Skeletal muscle satellite cell (primary cell): ENCODE measurements around the gene DNAH1.
A peak's percentile ranks its signal among the peaks of the same experiment; 100 is the strongest.

Experiments
- H3K27me3 ChIP-seq: 2 replicates; pipeline ENCODE4 v1.7.0; 2013; ENCODE audit warnings: low read length; ENCODE audit not compliant: control insufficient read depth, insufficient read depth
- H3K36me3 ChIP-seq: 2 replicates; pipeline ENCODE4 v1.7.0; 2013; ENCODE audit warnings: mild to moderate bottlenecking, control low read depth, low read length; ENCODE audit not compliant: insufficient read depth
- H3K4me1 ChIP-seq: 2 replicates; pipeline ENCODE4 v1.7.0; 2013; ENCODE audit warnings: low read length; ENCODE audit not compliant: control insufficient read depth, insufficient read depth
- H3K4me2 ChIP-seq: 2 replicates; pipeline ENCODE4 v1.7.0; 2013; ENCODE audit warnings: mild to moderate bottlenecking, low read length
- H3K4me3 ChIP-seq: 2 replicates; pipeline ENCODE4 v1.7.0; 2013; ENCODE audit warnings: low read length
- H3K9ac ChIP-seq: 2 replicates; pipeline ENCODE4 v1.7.0; 2013; ENCODE audit warnings: mild to moderate bottlenecking, low read depth, low read length, moderate library complexity
- H3K9me3 ChIP-seq: replicated peaks from 2 replicates; pipeline ENCODE4 v1.7.0; 2013; ENCODE audit warnings: mild to moderate bottlenecking, control low read depth, low read length

DNAH1 gene

DNA sequence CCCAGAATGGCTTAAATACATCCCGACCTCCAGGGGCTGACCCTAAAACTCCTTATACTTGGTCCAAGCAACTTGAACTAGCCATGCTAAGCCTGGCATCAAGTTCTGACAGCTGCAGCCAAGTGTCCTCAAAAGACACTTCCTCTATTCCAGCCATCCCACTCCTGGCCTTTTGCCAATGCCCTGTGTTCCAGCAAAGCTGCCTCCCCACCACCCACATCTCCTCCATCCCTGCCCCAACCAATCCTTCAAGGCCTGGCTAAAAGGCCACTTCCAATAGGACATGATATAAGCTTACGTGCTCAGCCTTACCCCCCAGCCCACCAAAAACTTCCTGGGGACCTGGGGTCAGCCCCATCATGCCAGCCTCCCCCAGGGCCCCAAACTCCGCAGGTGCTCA lies 87.8 kb downstream of the DNAH1 start:
- Histone ChIP-seq H3K9me3 (no peaks in the 10 kb centered on the region), H3K36me3 (peaks cover 85% of the 10 kb centered on the region), H3K27me3 (no peaks in the 10 kb centered on the region), H3K4me2 (no peak overlapping the region), H3K4me3 (no peak overlapping the region), H3K9ac (no peak overlapping the region), H3K4me1 (peaks cover 12% of the 10 kb centered on the region)

DNA sequence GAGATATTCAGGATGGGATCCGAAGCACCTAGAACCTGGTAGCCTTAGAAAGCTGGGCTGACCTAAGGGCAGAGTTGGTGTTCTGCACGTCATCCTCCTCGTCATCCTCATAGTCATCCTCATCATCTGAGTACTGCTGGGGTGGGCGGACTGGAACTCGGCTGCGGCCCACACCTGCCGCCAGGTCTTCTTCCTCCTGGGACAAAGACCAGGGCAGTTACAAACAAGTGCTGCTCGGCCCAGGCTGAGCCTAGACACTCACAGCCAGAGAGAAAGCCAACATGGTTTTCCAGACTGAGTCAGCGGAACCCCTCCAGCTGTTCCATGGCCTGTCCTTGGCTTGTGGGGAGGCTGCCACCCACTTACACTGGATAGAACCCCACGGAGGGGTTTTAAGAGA lies 88.3 kb downstream of the DNAH1 start:
- H3K9ac ChIP-seq = no peak overlapping the region
- no peaks in the 10 kb centered on the region for H3K27me3 ChIP-seq
- no peaks in the 10 kb centered on the region for H3K9me3 ChIP-seq
- H3K36me3 ChIP-seq = peaks cover 85% of the 10 kb centered on the region
- peaks cover 15% of the 10 kb centered on the region for H3K4me1 ChIP-seq
- H3K4me3 ChIP-seq = no peak overlapping the region
- no peak overlapping the region for H3K4me2 ChIP-seq

DNA sequence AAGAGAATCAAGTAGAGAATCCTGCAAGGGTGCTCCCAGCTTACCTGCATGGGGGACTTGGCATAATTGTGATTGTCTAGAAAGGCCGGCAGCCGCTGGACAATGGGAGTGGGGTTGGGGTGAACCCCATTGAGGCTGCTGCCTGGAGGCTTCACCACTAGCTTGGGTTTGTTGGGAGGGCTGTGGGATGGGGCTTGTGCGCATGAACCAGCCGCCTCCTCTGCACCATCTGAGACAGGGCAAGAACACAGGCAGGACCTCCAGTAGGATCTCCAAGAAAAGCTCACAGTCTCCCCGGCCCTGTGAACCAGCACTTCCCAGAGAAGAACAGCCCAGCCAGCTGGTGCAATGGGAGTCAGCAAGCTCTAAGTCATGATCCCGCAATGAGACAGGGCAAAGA lies 88.9 kb downstream of the DNAH1 start:
- H3K9ac ChIP-seq = no peak overlapping the region
- no peak overlapping the region for H3K4me2 ChIP-seq
- no peak overlapping the region for H3K4me3 ChIP-seq
- H3K27me3 ChIP-seq = no peaks in the 10 kb centered on the region
- H3K9me3 ChIP-seq = no peaks in the 10 kb centered on the region
- H3K4me1 ChIP-seq = peaks cover 15% of the 10 kb centered on the region
- peaks cover 83% of the 10 kb centered on the region for H3K36me3 ChIP-seq

DNA sequence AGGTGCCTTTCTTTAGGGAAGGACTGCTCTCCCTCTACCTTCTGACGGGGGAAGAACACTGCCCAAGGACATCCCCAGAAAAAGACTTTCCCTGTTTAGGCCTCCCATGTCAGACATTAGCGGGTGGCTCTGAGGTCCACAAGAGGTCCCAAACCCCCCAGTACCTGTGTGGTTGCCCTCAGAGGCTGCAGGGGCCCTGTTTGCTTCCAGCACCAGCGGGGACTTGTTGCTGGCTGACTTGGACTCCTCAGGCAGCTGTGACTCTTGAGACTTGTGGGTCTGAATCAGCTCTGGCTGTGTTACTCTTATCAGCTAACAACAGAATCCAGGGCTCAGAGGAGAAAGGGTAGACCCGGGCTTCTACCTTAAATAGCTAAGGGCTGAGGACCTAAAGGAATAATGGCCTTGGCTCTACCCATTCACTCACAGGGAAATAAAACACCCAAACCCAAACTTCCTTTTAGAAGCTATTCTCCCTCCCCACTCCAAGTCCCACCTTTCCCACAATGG lies 89.5 kb downstream of the DNAH1 start:
- Histone ChIP-seq H3K9me3 (no peaks in the 10 kb centered on the region), H3K4me2 (no peak overlapping the region), H3K4me3 (no peak overlapping the region), H3K9ac (no peak overlapping the region), H3K36me3 (peaks cover 78% of the 10 kb centered on the region), H3K27me3 (no peaks in the 10 kb centered on the region), H3K4me1 (peaks cover 15% of the 10 kb centered on the region)

DNA sequence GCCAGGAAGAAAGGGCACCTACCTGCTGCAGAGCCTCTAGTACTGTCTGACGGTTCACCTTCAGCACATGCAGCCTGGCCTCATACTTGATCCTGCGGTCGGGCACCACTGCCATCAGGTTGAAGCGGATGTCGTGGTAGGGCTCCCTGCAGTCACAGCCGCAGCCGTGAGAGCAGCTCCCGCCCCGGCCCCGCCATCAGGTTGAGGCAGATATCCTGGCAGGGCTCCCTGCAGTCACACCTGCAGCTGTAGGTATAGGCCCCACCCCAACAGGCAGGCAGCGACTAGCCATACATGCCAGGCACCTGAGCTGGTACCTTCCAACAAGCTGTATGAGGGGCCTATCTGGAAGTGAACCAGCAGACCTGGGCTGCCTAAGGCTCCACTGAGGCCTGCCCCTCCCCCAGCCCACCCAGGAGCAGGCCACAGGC lies 90.1 kb downstream of the DNAH1 start:
- Histone ChIP-seq H3K9ac (no peak overlapping the region), H3K4me2 (no peak overlapping the region), H3K36me3 (peaks cover 73% of the 10 kb centered on the region), H3K27me3 (no peaks in the 10 kb centered on the region), H3K9me3 (no peaks in the 10 kb centered on the region), H3K4me3 (no peak overlapping the region), H3K4me1 (peaks cover 17% of the 10 kb centered on the region)

DNA sequence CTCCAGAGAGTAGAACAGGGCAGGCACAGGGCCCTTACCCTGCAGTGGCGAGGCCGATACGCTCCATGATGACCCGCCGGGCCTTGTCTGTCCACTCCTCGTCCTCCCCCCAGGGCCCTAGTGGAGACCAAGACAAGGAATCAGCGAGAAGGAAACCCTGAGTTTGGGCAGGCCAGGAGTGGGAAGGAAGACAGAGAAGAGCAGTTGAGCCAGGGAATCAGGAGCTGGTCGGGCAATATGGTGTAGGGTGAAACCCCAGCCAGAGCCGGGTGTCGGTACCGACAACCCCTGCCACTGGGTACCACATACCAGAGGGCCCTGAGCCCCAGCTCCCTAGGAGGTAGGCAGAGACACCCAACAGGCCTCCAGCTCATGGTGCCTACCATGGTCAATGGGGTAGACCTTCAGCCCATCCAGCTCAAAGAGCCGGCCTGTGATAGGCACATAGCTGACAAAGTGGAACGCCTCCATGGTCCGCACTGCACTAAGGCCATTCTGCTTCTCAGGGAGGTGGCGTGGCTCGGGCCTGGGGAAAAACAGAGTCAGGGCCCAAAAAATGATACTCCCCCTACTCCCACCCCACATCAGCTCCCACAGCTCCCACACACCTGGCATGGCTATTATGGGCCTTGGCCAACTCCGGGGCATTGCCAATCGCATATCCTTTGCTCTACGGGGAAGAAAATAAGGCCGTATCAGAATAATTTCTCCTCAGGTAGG lies 90.8 kb downstream of the DNAH1 start:
- peaks cover 66% of the 10 kb centered on the region for H3K36me3 ChIP-seq
- no peak overlapping the region for H3K9ac ChIP-seq
- no peak overlapping the region for H3K4me2 ChIP-seq
- H3K4me1 ChIP-seq = peaks cover 24% of the 10 kb centered on the region
- H3K27me3 ChIP-seq = no peaks in the 10 kb centered on the region
- no peak overlapping the region for H3K4me3 ChIP-seq
- no peaks in the 10 kb centered on the region for H3K9me3 ChIP-seq

DNA sequence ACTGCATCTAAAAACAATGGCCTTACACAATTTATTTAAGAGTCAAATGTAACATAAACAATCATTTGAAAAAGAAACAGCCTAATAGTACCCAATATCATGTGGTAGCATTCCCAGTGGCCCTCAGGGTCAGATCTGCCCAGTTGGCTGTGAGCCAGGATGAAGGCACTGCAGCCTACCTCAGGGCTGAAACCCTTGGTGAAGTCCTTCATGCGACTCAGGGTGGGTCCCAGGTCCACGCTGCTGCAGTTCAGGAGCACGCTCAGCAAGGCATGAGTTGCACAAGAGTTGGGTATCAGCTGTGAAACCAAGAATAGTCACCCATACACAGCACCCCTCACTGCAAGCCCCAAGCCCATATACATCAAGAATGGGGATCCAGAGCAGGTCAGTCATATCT lies 91.7 kb downstream of the DNAH1 start:
- H3K4me1 ChIP-seq = peaks cover 25% of the 10 kb centered on the region
- H3K27me3 ChIP-seq = no peaks in the 10 kb centered on the region
- H3K4me2 ChIP-seq = peak overlapping the region; percentile 92
- peaks cover 57% of the 10 kb centered on the region for H3K36me3 ChIP-seq
- no peak overlapping the region for H3K9ac ChIP-seq
- no peak overlapping the region for H3K4me3 ChIP-seq
- no peaks in the 10 kb centered on the region for H3K9me3 ChIP-seq

DNA sequence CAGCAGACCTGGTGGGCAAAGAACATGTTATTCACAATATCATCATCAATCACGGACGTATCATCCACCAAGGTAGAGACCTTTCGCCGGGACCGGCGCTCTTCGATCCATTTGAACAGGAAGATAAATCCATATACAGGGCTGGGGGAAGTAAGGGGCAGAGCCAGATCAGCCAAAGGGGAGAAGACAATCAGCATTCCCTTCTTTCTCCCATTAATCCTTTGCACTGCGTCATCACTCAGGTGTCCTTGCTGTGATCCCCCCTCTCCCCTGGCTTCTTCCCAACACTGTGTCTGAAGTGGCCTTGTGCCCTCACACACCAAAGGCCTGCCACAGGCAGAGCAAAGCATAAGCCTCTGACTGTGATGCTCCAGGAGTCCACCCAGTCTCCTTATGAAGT lies 92.3 kb downstream of the DNAH1 start:
- no peaks in the 10 kb centered on the region for H3K9me3 ChIP-seq
- H3K4me1 ChIP-seq = peaks cover 25% of the 10 kb centered on the region
- no peaks in the 10 kb centered on the region for H3K27me3 ChIP-seq
- peaks cover 50% of the 10 kb centered on the region for H3K36me3 ChIP-seq
- peak overlapping the region; percentile 96 for H3K4me3 ChIP-seq
- peak overlapping the region; percentile 92 for H3K4me2 ChIP-seq
- peak overlapping the region; percentile 98 for H3K9ac ChIP-seq

DNA sequence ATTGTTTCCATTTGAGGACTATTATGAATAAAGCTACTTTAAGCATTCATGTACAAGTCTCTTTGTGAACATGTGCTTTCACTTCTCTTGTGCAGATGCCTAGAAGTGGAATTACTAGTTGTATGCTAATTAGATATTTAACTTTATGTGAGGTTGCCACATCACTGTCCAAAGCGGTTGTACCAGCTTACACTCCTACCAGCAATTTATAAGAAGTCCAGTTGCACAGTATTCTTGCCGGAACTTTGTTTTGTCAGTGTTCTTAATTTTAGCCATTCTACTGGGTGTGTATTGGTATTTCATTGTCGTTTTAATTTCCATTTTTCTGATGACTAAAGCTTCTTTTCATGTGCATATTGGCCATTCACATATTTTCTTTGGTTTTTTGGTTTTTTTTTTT lies 99.7 kb downstream of the DNAH1 start:
- no peaks in the 10 kb centered on the region for H3K27me3 ChIP-seq
- no peak overlapping the region for H3K9ac ChIP-seq
- peaks cover 10% of the 10 kb centered on the region for H3K4me1 ChIP-seq
- no peak overlapping the region for H3K4me2 ChIP-seq
- H3K9me3 ChIP-seq = no peaks in the 10 kb centered on the region
- H3K4me3 ChIP-seq = no peak overlapping the region
- H3K36me3 ChIP-seq = no peaks in the 10 kb centered on the region

DNA sequence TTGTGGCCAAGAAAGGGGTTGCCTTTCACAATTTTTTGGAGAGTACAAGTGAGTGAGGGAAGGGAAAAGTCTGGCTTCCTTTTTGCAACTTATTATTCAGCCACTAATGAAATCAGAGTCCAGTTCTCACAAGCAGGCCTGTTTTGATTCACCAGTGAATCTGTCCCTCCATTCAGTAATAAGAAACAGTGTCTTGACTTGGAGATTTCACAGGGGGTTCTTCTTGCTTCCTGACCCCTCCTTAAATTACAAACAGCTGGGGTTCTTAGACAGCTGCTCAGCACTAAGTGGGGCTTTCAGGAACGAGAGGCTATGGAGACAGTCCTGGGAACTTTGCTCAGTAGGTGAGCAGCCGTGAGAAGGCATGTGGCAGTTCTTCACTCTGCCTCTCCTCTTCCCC lies 104.3 kb downstream of the DNAH1 start:
- no peak overlapping the region for H3K4me2 ChIP-seq
- no peaks in the 10 kb centered on the region for H3K4me1 ChIP-seq
- H3K9ac ChIP-seq = no peak overlapping the region
- H3K36me3 ChIP-seq = no peaks in the 10 kb centered on the region
- H3K9me3 ChIP-seq = no peaks in the 10 kb centered on the region
- no peaks in the 10 kb centered on the region for H3K27me3 ChIP-seq
- H3K4me3 ChIP-seq = no peak overlapping the region

DNA sequence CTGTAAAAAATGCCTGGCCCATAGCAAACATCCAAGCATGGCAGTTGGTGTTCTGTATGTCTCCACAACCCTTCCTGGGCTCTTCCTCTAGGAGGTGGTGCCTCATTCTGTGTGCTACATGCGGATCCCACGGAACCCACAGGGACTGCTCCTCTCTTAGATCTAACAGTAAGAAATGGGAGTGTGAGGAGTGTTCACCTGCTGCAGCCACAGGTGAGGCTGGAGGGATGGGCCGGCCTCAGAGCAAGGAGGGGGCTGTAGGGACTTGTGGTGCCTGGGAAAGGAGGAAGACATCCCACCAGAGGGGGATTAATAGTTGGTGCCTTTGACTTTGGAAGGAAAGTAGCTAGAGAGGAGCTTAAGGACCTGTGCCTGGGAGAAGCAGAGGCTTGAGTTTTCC lies 106.5 kb downstream of the DNAH1 start:
- no peaks in the 10 kb centered on the region for H3K4me1 ChIP-seq

DNA sequence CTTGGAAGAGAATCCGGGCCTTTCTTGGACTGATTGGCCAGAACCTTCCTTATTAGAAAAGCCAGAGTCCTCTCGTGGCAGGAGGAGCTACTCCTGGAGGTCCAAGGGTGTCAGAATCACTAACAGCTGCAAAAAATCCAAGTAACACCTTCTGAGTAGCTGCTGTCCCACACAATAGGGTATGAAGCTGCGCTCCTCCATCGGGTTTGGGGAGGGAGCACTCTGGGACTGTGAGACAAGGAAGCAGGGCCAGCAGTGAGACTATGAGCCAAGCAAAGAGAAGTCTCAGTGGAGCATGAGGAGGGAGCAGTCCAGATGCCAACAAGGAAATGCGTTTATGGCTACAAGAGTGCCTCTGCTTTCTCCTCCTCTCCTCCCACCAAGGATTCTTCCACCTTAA lies 107.1 kb downstream of the DNAH1 start:
- Histone ChIP-seq H3K4me3 (no peak overlapping the region), H3K27me3 (no peaks in the 10 kb centered on the region), H3K36me3 (no peaks in the 10 kb centered on the region), H3K4me2 (no peak overlapping the region), H3K4me1 (no peaks in the 10 kb centered on the region), H3K9ac (no peak overlapping the region), H3K9me3 (no peaks in the 10 kb centered on the region)

More for the DNA sequence above, 106.5 kb downstream of the DNAH1 start:
- H3K36me3 ChIP-seq = no peaks in the 10 kb centered on the region
- no peak overlapping the region for H3K4me3 ChIP-seq
- H3K27me3 ChIP-seq = no peaks in the 10 kb centered on the region
- H3K9me3 ChIP-seq = no peaks in the 10 kb centered on the region
- H3K4me2 ChIP-seq = no peak overlapping the region
- H3K9ac ChIP-seq = no peak overlapping the region
